RWPE2 (cell line): ENCODE results near the gene PSMD13.

Experiments
- ATAC-seq: fragments of 200-7000 bp; cut with Tn5 transposase; 3 replicates; pipeline ENCODE4 v1.9.1; 2021; ENCODE audit warnings: low read depth
- DNase-seq: peaks from one replicate; pipeline ENCODE4 v3.0.0-alpha.2; 2020; ENCODE audit warnings: low spot score
- H3K27ac ChIP-seq: fragments of 450-650 bp; 2 replicates; pipeline ENCODE4 v1.5.1; 2017; ENCODE audit warnings: mild to moderate bottlenecking; ENCODE audit not compliant: poor library complexity, severe bottlenecking
- H3K27me3 ChIP-seq: fragments of 250-450 bp; sonication (Bioruptor Pico); 2 replicates; pipeline ENCODE4 v1.5.1; 2021; ENCODE audit warnings: mild to moderate bottlenecking, moderate library complexity; ENCODE audit not compliant: insufficient read depth, poor library complexity, severe bottlenecking
- H3K36me3 ChIP-seq: fragments of 250-450 bp; sonication (Bioruptor Pico); 2 replicates; pipeline ENCODE4 v1.5.1; 2020; ENCODE audit warnings: low read depth, mild to moderate bottlenecking, moderate library complexity
- H3K4me1 ChIP-seq: fragments of 250-450 bp; sonication (Bioruptor Pico); 2 replicates; pipeline ENCODE4 v1.5.1; 2021; ENCODE audit warnings: mild to moderate bottlenecking, moderate library complexity; ENCODE audit not compliant: insufficient read depth, poor library complexity, severe bottlenecking
- H3K4me3 ChIP-seq: fragments of 250-450 bp; sonication (Bioruptor Pico); 2 replicates; pipeline ENCODE4 v1.5.1; 2021; ENCODE audit warnings: mild to moderate bottlenecking, moderate library complexity; ENCODE audit not compliant: severe bottlenecking
- H3K9me3 ChIP-seq: fragments of 250-450 bp; sonication (Bioruptor Pico); 2 replicates; pipeline ENCODE4 v1.5.1; 2021; ENCODE audit warnings: mild to moderate bottlenecking, moderate library complexity; ENCODE audit not compliant: severe bottlenecking
- CTCF ChIP-seq: fragments of 450-650 bp; IDR thresholded peaks from one replicate; pipeline ENCODE4 v1.5.1; 2017; ENCODE audit warnings: mild to moderate bottlenecking, moderate library complexity; ENCODE audit not compliant: poor library complexity, severe bottlenecking

Gene PSMD13

GRCh38 chr11:240315-240714 lies 3.5 kb downstream of the PSMD13 start:
- Histone ChIP-seq H3K4me3 (no peak overlapping the region), H3K36me3 (peaks cover 67% of the 10 kb centered on the region), H3K9me3 (no peaks in the 10 kb centered on the region), H3K27me3 (no peaks in the 10 kb centered on the region), H3K27ac (no peak overlapping the region), H3K4me1 (peaks cover 11% of the 10 kb centered on the region)
- ATAC-seq (no peak), DNase-seq (no peak)
- TF ChIP-seq CTCF = no peak

- DNase-seq = no peak
- no peak for TF ChIP-seq CTCF
- no peaks in the 10 kb centered on the region for H3K27me3 ChIP-seq
- H3K36me3 ChIP-seq = peaks cover 80% of the 10 kb centered on the region
- ATAC-seq = no peak
- H3K4me1 ChIP-seq = peaks cover 11% of the 10 kb centered on the region
- no peaks in the 10 kb centered on the region for H3K9me3 ChIP-seq
- H3K4me3 ChIP-seq = no peak overlapping the region
- no peak overlapping the region for H3K27ac ChIP-seq
Measured at GRCh38 chr11:241634-242033, 4.9 kb downstream of the PSMD13 start.

- H3K36me3 ChIP-seq = peaks cover 94% of the 10 kb centered on the region
- H3K4me3 ChIP-seq = no peak overlapping the region
- H3K27ac ChIP-seq = no peak overlapping the region
- no peaks in the 10 kb centered on the region for H3K9me3 ChIP-seq
- H3K4me1 ChIP-seq = no peaks in the 10 kb centered on the region
- TF ChIP-seq CTCF = no peak
- no peak for DNase-seq
- no peaks in the 10 kb centered on the region for H3K27me3 ChIP-seq
- ATAC-seq = no peak
Measured at GRCh38 chr11:244376-244775, 7.6 kb downstream of the PSMD13 start.

- no peak overlapping the region for H3K27ac ChIP-seq
- ATAC-seq = no peak
Measured at GRCh38 chr11:249062-249461, 12.3 kb downstream of the PSMD13 start.

More at GRCh38 chr11:249062-249461, 12.3 kb downstream of the PSMD13 start:
- Histone ChIP-seq H3K27me3 (no peaks in the 10 kb centered on the region), H3K9me3 (no peaks in the 10 kb centered on the region), H3K36me3 (peaks cover 79% of the 10 kb centered on the region), H3K4me1 (no peaks in the 10 kb centered on the region), H3K4me3 (no peak overlapping the region)
- no peak for DNase-seq
- no peak for TF ChIP-seq CTCF
